ENCODE measurements around the gene KLC3.

KLC3 gene

GRCh38 chr19:45349126-45349415, 8.5 kb downstream of the KLC3 start:
- no peak for DNase-seq (ENCODE audit: low read depth)

GRCh38 chr19:45349430-45349941, 8.9 kb downstream of the KLC3 start:
- DNase-seq (ENCODE audit: low read depth), result no peak

GRCh38 chr19:45350477-45351058, 10.0 kb downstream of the KLC3 start:
- DNase-seq (ENCODE audit: low read depth), result no peak

GRCh38 chr19:45351401-45351952, 10.9 kb downstream of the KLC3 start:
- no peak for DNase-seq (ENCODE audit: low read depth)

GRCh38 chr19:45352062-45352461, 11.5 kb downstream of the KLC3 start:
- no peak for DNase-seq (ENCODE audit: low read depth)

- no peak for DNase-seq (ENCODE audit: low read depth)
These were observed 11.9 kb downstream of the KLC3 start for GRCh38 chr19:45352471-45352870.

- DNase-seq (ENCODE audit: low read depth), result no peak
These were observed 12.6 kb downstream of the KLC3 start for GRCh38 chr19:45352914-45353796.

- DNase-seq (ENCODE audit: low read depth), result no peak
These were observed 13.8 kb downstream of the KLC3 start for GRCh38 chr19:45354241-45354842.

GRCh38 chr19:45355402-45355801, 14.9 kb downstream of the KLC3 start:
- DNase-seq (ENCODE audit: low read depth), result no peak

- no peak for DNase-seq (ENCODE audit: low read depth)
These were observed 15.4 kb downstream of the KLC3 start for GRCh38 chr19:45355910-45356309.

- DNase-seq (ENCODE audit: low read depth), result no peak
These were observed 16.4 kb downstream of the KLC3 start for GRCh38 chr19:45356760-45357444.

GRCh38 chr19:45357445-45357783, 16.9 kb downstream of the KLC3 start:
- no peak for DNase-seq (ENCODE audit: low read depth)

GRCh38 chr19:45358213-45358792, 17.8 kb downstream of the KLC3 start:
- no peak for DNase-seq (ENCODE audit: low read depth)

GRCh38 chr19:45361608-45362007, 21.1 kb downstream of the KLC3 start:
- DNase-seq (ENCODE audit: low read depth), result no peak

GRCh38 chr19:45362291-45362690, 21.7 kb downstream of the KLC3 start:
- DNase-seq (ENCODE audit: low read depth), result no peak

- DNase-seq (ENCODE audit: low read depth), result no peak
These were observed 23.4 kb downstream of the KLC3 start for GRCh38 chr19:45363861-45364459.

GRCh38 chr19:45364696-45365095, 24.1 kb downstream of the KLC3 start:
- no peak for DNase-seq (ENCODE audit: low read depth)

GRCh38 chr19:45368127-45368526, 27.6 kb downstream of the KLC3 start:
- no peak for DNase-seq (ENCODE audit: low read depth)

GRCh38 chr19:45368737-45369340, 28.3 kb downstream of the KLC3 start:
- DNase-seq (ENCODE audit: low read depth), result no peak

GRCh38 chr19:45370410-45371204, 30.1 kb downstream of the KLC3 start, which contains the start of gene ERCC2:
Gene ERCC2 (minus strand): TSS chr19:45370573. CDS start chr19:45370540, 33 bp downstream.
- peak; percentile 100 for DNase-seq (ENCODE audit: low read depth)
